ENCODE results near the gene ERMP1.

- TF ChIP-seq CTCF (IDR thresholded peaks at IDR 0.05) (no peak), POLR2AphosphoS5 (IDR thresholded peaks at IDR 0.05) (no peak)
Measured at GRCh38 chr9:5791870-5792269, 41.0 kb downstream of the ERMP1 start.
